DMS114 treated with DMSO at 0.1 percent for 48 hours (cell line): ENCODE results near the gene CCDC40.
"Not testable (repeated sequence)": the region's sequence is repeated elsewhere in the genome, so short reads cannot be mapped to it uniquely, and the experiment has no call there.

Experiments
- DNase-seq: peaks from one replicate; lab custom pipeline; 2025; ENCODE audit not compliant: unreplicated experiment; lab: John Stamatoyannopoulos, UW

Gene CCDC40

GRCh38 chr17:80045703-80046102, 9.3 kb downstream of the CCDC40 start:
- DNase-seq: no peak

GRCh38 chr17:80046709-80047108, 10.3 kb downstream of the CCDC40 start:
- DNase-seq: not testable (repeated sequence)

GRCh38 chr17:80047176-80047575, 10.7 kb downstream of the CCDC40 start:
- no peak for DNase-seq

- no peak for DNase-seq
Measured at GRCh38 chr17:80049986-80050385, 13.5 kb downstream of the CCDC40 start.

GRCh38 chr17:80050706-80051105, 14.3 kb downstream of the CCDC40 start:
- no peak for DNase-seq

- no peak for DNase-seq
Measured at GRCh38 chr17:80051681-80052080, 15.2 kb downstream of the CCDC40 start.

GRCh38 chr17:80053102-80053501, 16.7 kb downstream of the CCDC40 start:
- DNase-seq: no peak

- DNase-seq: no peak
Measured at GRCh38 chr17:80055597-80055996, 19.2 kb downstream of the CCDC40 start.

GRCh38 chr17:80058311-80058955, 22.0 kb downstream of the CCDC40 start:
- no peak for DNase-seq

- DNase-seq: no peak
Measured at GRCh38 chr17:80060644-80061043, 24.2 kb downstream of the CCDC40 start.

- no peak for DNase-seq
Measured at GRCh38 chr17:80061421-80061820, 25.0 kb downstream of the CCDC40 start.

- no peak for DNase-seq
Measured at GRCh38 chr17:80063830-80064585, 27.6 kb downstream of the CCDC40 start.

GRCh38 chr17:80064696-80065095, 28.3 kb downstream of the CCDC40 start:
- no peak for DNase-seq

GRCh38 chr17:80065478-80066170, 29.2 kb downstream of the CCDC40 start:
- no peak for DNase-seq

GRCh38 chr17:80067393-80067986, 31.0 kb downstream of the CCDC40 start:
- no peak for DNase-seq

- no peak for DNase-seq
Measured at GRCh38 chr17:80068301-80069222, 32.1 kb downstream of the CCDC40 start.

GRCh38 chr17:80070375-80071115, 34.1 kb downstream of the CCDC40 start:
- no peak for DNase-seq

- no peak for DNase-seq
Measured at GRCh38 chr17:80071116-80071841, 34.8 kb downstream of the CCDC40 start.

GRCh38 chr17:80072410-80072809, 36.0 kb downstream of the CCDC40 start:
- no peak for DNase-seq
